ENCODE measurements around the gene FRMD5. TPM values are rescaled to one million over a fixed set of nuclear protein-coding genes. Genes with fewer than 3 reads are reported as not detected.

FRMD5 gene
- total and polyA plus RNA-seq, 2 experiments from 2014 or later = 5.9 to 10.1 TPM

DNA sequence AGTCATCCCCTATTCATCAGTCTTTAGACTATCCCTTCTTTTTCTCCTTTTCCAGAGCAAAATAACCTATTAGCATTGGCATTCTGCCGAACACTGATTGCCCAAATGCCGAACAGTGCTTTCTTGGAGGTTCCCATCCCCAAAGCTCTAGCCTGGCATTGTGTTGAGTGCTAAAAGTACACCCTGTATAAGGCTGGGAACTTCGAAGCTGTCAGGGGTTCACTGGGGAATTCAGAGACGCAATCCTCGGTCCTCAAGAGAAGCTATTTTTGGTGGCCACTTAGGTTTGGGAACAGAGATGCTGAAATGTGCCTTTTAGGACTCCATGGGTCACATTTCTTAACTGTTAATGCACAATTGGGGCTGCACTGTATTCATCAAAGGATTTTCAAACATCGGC lies 8.4 kb downstream of the FRMD5 start:
- no peaks in the 10 kb centered on the region for H3K9me2 ChIP-seq (ENCODE audit: insufficient read depth)
- Mint-ChIP-seq H3K27ac (no peak overlapping the region), H3K36me3 (ENCODE audit: low read depth) (no peaks in the 10 kb centered on the region), H3K4me3 (no peak overlapping the region), H3K9me3 (no peaks in the 10 kb centered on the region), H3K27me3 (ENCODE audit: insufficient read depth, low read depth, poor library complexity) (peaks cover 3% of the 10 kb centered on the region), H3K4me1 (peaks cover 6% of the 10 kb centered on the region; the same call in 2 of the 3 replicates)
- H3K79me2 ChIP-seq (replicated peaks; ENCODE audit: insufficient read depth) = peaks cover 46% of the 10 kb centered on the region
- no peak overlapping the region for H2AFZ ChIP-seq
- H3K27ac ChIP-seq (ENCODE audit: low read depth) = no peak overlapping the region
- no peaks in the 10 kb centered on the region for H3K36me3 ChIP-seq (ENCODE audit: insufficient read depth)
- no peak for TF ChIP-seq CREB1 (CRISPR knock-in tag; IDR thresholded peaks at IDR 0.05; ENCODE audit: low read depth)
- TF ChIP-seq, protein P1, sequence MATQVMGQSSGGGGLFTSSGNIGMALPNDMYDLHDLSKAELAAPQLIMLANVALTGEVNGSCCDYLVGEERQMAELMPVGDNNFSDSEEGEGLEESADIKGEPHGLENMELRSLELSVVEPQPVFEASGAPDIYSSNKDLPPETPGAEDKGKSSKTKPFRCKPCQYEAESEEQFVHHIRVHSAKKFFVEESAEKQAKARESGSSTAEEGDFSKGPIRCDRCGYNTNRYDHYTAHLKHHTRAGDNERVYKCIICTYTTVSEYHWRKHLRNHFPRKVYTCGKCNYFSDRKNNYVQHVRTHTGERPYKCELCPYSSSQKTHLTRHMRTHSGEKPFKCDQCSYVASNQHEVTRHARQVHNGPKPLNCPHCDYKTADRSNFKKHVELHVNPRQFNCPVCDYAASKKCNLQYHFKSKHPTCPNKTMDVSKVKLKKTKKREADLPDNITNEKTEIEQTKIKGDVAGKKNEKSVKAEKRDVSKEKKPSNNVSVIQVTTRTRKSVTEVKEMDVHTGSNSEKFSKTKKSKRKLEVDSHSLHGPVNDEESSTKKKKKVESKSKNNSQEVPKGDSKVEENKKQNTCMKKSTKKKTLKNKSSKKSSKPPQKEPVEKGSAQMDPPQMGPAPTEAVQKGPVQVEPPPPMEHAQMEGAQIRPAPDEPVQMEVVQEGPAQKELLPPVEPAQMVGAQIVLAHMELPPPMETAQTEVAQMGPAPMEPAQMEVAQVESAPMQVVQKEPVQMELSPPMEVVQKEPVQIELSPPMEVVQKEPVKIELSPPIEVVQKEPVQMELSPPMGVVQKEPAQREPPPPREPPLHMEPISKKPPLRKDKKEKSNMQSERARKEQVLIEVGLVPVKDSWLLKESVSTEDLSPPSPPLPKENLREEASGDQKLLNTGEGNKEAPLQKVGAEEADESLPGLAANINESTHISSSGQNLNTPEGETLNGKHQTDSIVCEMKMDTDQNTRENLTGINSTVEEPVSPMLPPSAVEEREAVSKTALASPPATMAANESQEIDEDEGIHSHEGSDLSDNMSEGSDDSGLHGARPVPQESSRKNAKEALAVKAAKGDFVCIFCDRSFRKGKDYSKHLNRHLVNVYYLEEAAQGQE (IDR thresholded peaks at IDR 0.05; ENCODE audit: unreplicated experiment) = no peak
- TF ChIP-seq EZH2 (IDR thresholded peaks at IDR 0.05; ENCODE audit: low read depth, unreplicated experiment) = no peak
- TF ChIP-seq, protein P2, sequence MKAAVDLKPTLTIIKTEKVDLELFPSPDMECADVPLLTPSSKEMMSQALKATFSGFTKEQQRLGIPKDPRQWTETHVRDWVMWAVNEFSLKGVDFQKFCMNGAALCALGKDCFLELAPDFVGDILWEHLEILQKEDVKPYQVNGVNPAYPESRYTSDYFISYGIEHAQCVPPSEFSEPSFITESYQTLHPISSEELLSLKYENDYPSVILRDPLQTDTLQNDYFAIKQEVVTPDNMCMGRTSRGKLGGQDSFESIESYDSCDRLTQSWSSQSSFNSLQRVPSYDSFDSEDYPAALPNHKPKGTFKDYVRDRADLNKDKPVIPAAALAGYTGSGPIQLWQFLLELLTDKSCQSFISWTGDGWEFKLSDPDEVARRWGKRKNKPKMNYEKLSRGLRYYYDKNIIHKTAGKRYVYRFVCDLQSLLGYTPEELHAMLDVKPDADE (IDR thresholded peaks at IDR 0.05) = no peak
- TF ChIP-seq, protein P3, sequence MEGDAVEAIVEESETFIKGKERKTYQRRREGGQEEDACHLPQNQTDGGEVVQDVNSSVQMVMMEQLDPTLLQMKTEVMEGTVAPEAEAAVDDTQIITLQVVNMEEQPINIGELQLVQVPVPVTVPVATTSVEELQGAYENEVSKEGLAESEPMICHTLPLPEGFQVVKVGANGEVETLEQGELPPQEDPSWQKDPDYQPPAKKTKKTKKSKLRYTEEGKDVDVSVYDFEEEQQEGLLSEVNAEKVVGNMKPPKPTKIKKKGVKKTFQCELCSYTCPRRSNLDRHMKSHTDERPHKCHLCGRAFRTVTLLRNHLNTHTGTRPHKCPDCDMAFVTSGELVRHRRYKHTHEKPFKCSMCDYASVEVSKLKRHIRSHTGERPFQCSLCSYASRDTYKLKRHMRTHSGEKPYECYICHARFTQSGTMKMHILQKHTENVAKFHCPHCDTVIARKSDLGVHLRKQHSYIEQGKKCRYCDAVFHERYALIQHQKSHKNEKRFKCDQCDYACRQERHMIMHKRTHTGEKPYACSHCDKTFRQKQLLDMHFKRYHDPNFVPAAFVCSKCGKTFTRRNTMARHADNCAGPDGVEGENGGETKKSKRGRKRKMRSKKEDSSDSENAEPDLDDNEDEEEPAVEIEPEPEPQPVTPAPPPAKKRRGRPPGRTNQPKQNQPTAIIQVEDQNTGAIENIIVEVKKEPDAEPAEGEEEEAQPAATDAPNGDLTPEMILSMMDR (conservative IDR thresholded peaks at IDR 0.05; ENCODE audit: low read depth in 2 of 2) = no peak
- no peak for TF ChIP-seq POLR2AphosphoS5 (IDR thresholded peaks at IDR 0.05; ENCODE audit: low read depth)
- no peak for TF ChIP-seq JUNB (IDR thresholded peaks at IDR 0.05; ENCODE audit: unreplicated experiment)
- no peak for TF ChIP-seq STAT1 (IDR thresholded peaks at IDR 0.05; ENCODE audit: unreplicated experiment)
- H3F3A ChIP-seq (replicated peaks; ENCODE audit: low read depth) = no peaks in the 10 kb centered on the region
- no peak for DNase-seq (ENCODE audit: low spot score)
- H3K4me3 ChIP-seq = no peak overlapping the region
- H3K4me1 ChIP-seq (ENCODE audit: insufficient read depth) = peaks cover 10% of the 10 kb centered on the region; the same call in 1 of the 2 replicates
- no peak overlapping the region for H3K4me2 ChIP-seq
- ATAC-seq = no peak
- no peaks in the 10 kb centered on the region for H3K27me3 ChIP-seq (ENCODE audit: insufficient read depth)
- H4K20me1 ChIP-seq (replicated peaks; ENCODE audit: insufficient read depth) = peaks cover 14% of the 10 kb centered on the region; the same call in 1 of the 2 replicates

DNA sequence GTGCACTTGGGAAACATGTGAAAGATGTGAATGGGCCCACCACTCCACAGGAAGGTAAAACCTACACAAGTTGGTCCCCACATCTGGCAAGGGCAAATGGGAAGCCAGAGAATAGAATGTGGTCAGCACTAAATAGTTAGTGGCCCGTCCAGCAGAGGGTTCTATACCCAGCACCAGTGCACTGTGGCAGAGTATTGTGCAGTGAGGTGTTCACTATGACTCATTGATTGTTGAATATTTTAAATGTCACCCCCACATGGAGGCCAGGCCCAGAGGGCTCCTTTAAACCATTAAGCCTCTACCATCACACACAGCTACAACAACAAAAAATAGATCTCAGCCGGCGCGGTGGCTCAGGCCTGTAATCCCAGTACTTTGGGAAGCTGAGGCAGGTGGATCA lies 11.7 kb downstream of the FRMD5 start:
- no peaks in the 10 kb centered on the region for H3K36me3 Mint-ChIP-seq (ENCODE audit: low read depth)
- H3K4me1 Mint-ChIP-seq = peaks cover 2% of the 10 kb centered on the region; the same call in 2 of the 3 replicates
- Histone ChIP-seq H3F3A (replicated peaks; ENCODE audit: low read depth) (no peaks in the 10 kb centered on the region), H4K20me1 (replicated peaks; ENCODE audit: insufficient read depth) (peaks cover 17% of the 10 kb centered on the region; the same call in 1 of the 2 replicates), H3K79me2 (replicated peaks; ENCODE audit: insufficient read depth) (peaks cover 18% of the 10 kb centered on the region), H3K27me3 (ENCODE audit: insufficient read depth) (no peaks in the 10 kb centered on the region), H3K4me1 (ENCODE audit: insufficient read depth) (peaks cover 8% of the 10 kb centered on the region; the same call in 1 of the 2 replicates), H3K9me2 (ENCODE audit: insufficient read depth) (no peaks in the 10 kb centered on the region), H3K27ac (ENCODE audit: low read depth) (no peak overlapping the region), H2AFZ (no peak overlapping the region), H3K36me3 (ENCODE audit: insufficient read depth) (no peaks in the 10 kb centered on the region), H3K4me3 (no peak overlapping the region), H3K4me2 (no peak overlapping the region)
- H3K4me3 Mint-ChIP-seq = no peak overlapping the region
- H3K9me3 Mint-ChIP-seq = no peaks in the 10 kb centered on the region
- TF ChIP-seq POLR2AphosphoS5 (IDR thresholded peaks at IDR 0.05; ENCODE audit: low read depth) = no peak
- TF ChIP-seq ZNF331 (CRISPR knock-in tag; IDR thresholded peaks at IDR 0.05; ENCODE audit: low read depth) = no peak
- H3K27ac Mint-ChIP-seq = no peak overlapping the region
- no peak for DNase-seq (ENCODE audit: low spot score)
- ATAC-seq = no peak
- peaks cover 3% of the 10 kb centered on the region for H3K27me3 Mint-ChIP-seq (ENCODE audit: insufficient read depth, low read depth, poor library complexity)

All from GM23338 (cell line).